Tibial artery (tissue), 4 donors: ENCODE data around the gene IGF2BP2.

ENCODE experiments used
- DNase-seq, 2 donors: peaks; one replicate each; pipeline ENCODE4 v3.0.0-alpha.2; 2019
- H3K27ac ChIP-seq, 2 donors: fragments of 200-600 bp; sonication (generic) in 1 of 2; 1 replicate in 1 of 2; 2 replicates in 1 of 2; pipeline ENCODE4 v1.5.1; 2018 to 2019; ENCODE audit warnings: mild to moderate bottlenecking in 1 of 2
- H3K27me3 ChIP-seq, 2 donors: fragments of 200-600 bp; sonication (generic) in 1 of 2; one replicate each; pipeline versions ENCODE4 v1.5.1 to v1.6.0; 2016 to 2019
- H3K36me3 ChIP-seq, 3 donors: fragments of 200-600 bp; sonication (generic) in 2 of 3; one replicate each; pipeline ENCODE4 v1.5.1; 2016 to 2019; ENCODE audit warnings: mild to moderate bottlenecking in 2 of 3
- H3K4me1 ChIP-seq, 4 donors: fragments of 200-600 bp; sonication (generic) in 2 of 4; 1 replicate in 3 of 4; 2 replicates in 1 of 4; pipeline ENCODE4 v1.5.1; 2016 to 2019
- H3K4me3 ChIP-seq, 2 donors: fragments of 200-600 bp; sonication (generic) in 1 of 2; 1 replicate in 1 of 2; 2 replicates in 1 of 2; pipeline ENCODE4 v1.5.1; 2018 to 2019; ENCODE audit warnings: mild to moderate bottlenecking in 2 of 2
- H3K9me3 ChIP-seq, 3 donors: fragments of 200-600 bp; sonication (generic) in 1 of 3; one replicate each; pipeline ENCODE4 v1.5.1; 2016 to 2019
- CTCF ChIP-seq, 2 experiments: fragments of 200-600 bp in 1 of 2; fragments of 450-650 bp in 1 of 2; IDR thresholded peaks; one replicate each; pipeline ENCODE4 v1.5.1; 2017 to 2019; ENCODE audit warnings: antibody characterized with exemption in 2 of 2, mild to moderate bottlenecking in 1 of 2, moderate library complexity in 1 of 2
- intact Hi-C: fragments of 100-400 bp; cut with DNase I; formaldehyde crosslinking; loops from one replicate; pipeline ENCODE4 v1.15.0; 2023; ENCODE audit warnings: low total_unique reads

The IGF2BP2 gene

GRCh38 chr3:185656321-185656840 lies 168.5 kb downstream of the IGF2BP2 start:
- DNase-seq, result peak; percentile 79 to 90
- intact Hi-C loops, result no loop called here

DNA sequence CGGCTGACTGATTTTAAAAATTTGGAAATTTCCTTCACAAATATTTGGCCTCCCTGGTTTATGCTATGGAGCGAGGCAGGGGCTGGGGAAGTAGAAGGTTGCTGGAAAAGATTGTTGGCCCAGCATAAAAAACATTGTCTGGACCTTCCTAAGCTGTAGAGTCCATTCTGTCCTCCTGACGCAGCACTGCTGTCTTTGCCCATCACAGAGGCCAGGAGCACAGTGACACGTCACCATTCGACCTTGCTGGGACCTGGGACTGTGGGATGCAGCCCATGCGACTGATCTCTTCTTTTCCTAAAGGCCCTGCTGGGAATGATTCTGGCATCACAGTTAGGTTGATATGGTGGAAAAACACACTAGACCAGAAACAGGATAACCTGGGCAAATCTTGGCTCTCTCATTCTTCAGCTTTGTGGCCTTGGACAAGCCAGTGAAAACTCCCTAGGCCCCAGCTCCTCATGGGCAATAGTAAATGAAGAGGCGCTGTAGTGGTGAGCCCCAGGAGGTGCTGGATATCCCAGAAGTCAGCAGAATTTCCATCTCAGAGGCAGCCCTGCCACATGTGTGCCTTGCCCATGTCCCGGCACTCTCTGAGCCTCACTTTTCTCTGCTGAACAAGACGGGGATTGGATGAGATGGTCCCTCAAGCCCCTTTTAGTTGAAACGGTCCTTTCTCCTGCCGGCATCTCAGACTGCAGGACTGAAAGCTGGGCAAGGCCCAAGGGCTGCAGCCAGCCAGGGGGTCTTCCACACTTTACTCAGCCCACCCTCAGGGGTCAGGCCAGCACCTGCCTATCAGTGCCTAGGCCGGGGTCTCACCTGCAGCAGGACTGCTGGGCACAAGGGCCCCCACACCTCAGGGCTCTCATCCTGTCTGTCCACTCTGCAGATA lies 169.2 kb downstream of the IGF2BP2 start:
- peaks cover 9 to 62% (median 46%) of the 10 kb centered on the region in 4 donors for H3K4me1 ChIP-seq
- no peak for TF ChIP-seq CTCF (IDR thresholded peaks at IDR 0.05)
- no peak overlapping the region for H3K4me3 ChIP-seq
- no peak for DNase-seq
- no peaks in the 10 kb centered on the region for H3K36me3 ChIP-seq
- H3K27ac ChIP-seq, result peak overlapping the region; percentile 81 to 84
- no peaks in the 10 kb centered on the region for H3K9me3 ChIP-seq
- intact Hi-C loops, result no loop called here
- H3K27me3 ChIP-seq, result no peaks in the 10 kb centered on the region

More at GRCh38 chr3:185656321-185656840, 168.5 kb downstream of the IGF2BP2 start:
- Histone ChIP-seq H3K9me3 (no peaks in the 10 kb centered on the region), H3K4me1 (peaks cover 9 to 60% (median 45%) of the 10 kb centered on the region in 4 donors), H3K4me3 (no peak overlapping the region), H3K36me3 (no peaks in the 10 kb centered on the region), H3K27ac (peak overlapping the region; percentile 81 to 84), H3K27me3 (no peaks in the 10 kb centered on the region)
- TF ChIP-seq CTCF (IDR thresholded peaks at IDR 0.05), result no peak

DNA sequence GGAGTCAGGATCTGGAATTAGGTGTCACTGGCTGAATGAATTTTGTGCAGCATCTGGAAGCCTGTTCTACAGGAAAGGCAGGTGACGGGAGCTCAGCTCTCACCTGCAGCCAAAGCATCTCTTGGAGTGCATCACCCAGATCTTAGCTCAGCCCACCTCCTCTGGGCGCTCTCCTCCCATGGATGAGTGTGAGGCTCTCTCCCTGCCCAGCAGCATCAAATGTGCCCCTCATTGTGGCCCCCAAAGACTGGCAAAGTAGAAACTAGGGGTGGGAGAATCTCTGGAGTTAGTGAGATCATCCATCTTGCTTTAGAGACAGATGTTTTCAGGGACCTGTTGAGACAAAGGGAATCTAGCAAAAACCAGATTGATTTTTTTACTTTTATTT lies 170.1 kb downstream of the IGF2BP2 start:
- no peak for TF ChIP-seq CTCF (IDR thresholded peaks at IDR 0.05)
- intact Hi-C loops, result no loop called here
- Histone ChIP-seq H3K36me3 (no peaks in the 10 kb centered on the region), H3K4me1 (peaks cover 9 to 58% (median 40%) of the 10 kb centered on the region in 4 donors), H3K27me3 (no peaks in the 10 kb centered on the region), H3K9me3 (no peaks in the 10 kb centered on the region), H3K27ac (peak overlapping the region; percentile 35 to 84), H3K4me3 (no peak overlapping the region)
- no peak for DNase-seq

- DNase-seq, result no peak
- no peak for TF ChIP-seq CTCF (IDR thresholded peaks at IDR 0.05)
- H3K27ac ChIP-seq, result peak overlapping the region; percentile 35 to 84
Observed at GRCh38 chr3:185653949-185654757, 170.7 kb downstream of the IGF2BP2 start.

GRCh38 chr3:185651971-185652370 lies 172.9 kb downstream of the IGF2BP2 start:
- no peak for DNase-seq
- H3K27ac ChIP-seq, result no peak overlapping the region
- H3K36me3 ChIP-seq, result no peaks in the 10 kb centered on the region
- H3K4me1 ChIP-seq, result peaks cover 3 to 30% (median 14%) of the 10 kb centered on the region in 4 donors
- H3K27me3 ChIP-seq, result no peaks in the 10 kb centered on the region
- intact Hi-C loops, result no loop called here
- H3K9me3 ChIP-seq, result no peaks in the 10 kb centered on the region
- TF ChIP-seq CTCF (IDR thresholded peaks at IDR 0.05), result no peak
- H3K4me3 ChIP-seq, result no peak overlapping the region

More at GRCh38 chr3:185653949-185654757, 170.7 kb downstream of the IGF2BP2 start:
- Histone ChIP-seq H3K4me1 (peaks cover 6 to 52% (median 35%) of the 10 kb centered on the region in 4 donors), H3K4me3 (no peak overlapping the region), H3K9me3 (no peaks in the 10 kb centered on the region), H3K36me3 (no peaks in the 10 kb centered on the region), H3K27me3 (no peaks in the 10 kb centered on the region)
- intact Hi-C loops, result no loop called here
